A549 (cell line): Measurements from ENCODE around the gene RBM17.

Experiments used
- EHMT2 ChIP-seq: fragments of 200-600 bp; sonication (generic); IDR thresholded peaks from 2 replicates; pipeline ENCODE4 v1.6.1; 2016; ENCODE audit warnings: antibody characterized with exemption, low read depth, mild to moderate bottlenecking, moderate library complexity
- ELK1 ChIP-seq: fragments of 150-350 bp; IDR thresholded peaks from 2 replicates; pipeline ENCODE4 v1.6.1; 2014; ENCODE audit warnings: low read depth, mild to moderate bottlenecking, low read length
- MAX ChIP-seq: IDR thresholded peaks from 2 replicates; pipeline ENCODE4 v1.6.1; 2012
- TF ChIP-seq, protein P1 (sequence below): fragments of >200 bp; sonication (Bioruptor Twin); formaldehyde crosslinking; IDR thresholded peaks from 3 replicates; pipeline ENCODE4 v1.5.1; 2016

GRCh38 chr10:6119423-6119822, 30.6 kb downstream of the RBM17 start:
- TF ChIP-seq MAX (no peak), ELK1 (no peak), EHMT2 (no peak)
- TF ChIP-seq, protein P1, sequence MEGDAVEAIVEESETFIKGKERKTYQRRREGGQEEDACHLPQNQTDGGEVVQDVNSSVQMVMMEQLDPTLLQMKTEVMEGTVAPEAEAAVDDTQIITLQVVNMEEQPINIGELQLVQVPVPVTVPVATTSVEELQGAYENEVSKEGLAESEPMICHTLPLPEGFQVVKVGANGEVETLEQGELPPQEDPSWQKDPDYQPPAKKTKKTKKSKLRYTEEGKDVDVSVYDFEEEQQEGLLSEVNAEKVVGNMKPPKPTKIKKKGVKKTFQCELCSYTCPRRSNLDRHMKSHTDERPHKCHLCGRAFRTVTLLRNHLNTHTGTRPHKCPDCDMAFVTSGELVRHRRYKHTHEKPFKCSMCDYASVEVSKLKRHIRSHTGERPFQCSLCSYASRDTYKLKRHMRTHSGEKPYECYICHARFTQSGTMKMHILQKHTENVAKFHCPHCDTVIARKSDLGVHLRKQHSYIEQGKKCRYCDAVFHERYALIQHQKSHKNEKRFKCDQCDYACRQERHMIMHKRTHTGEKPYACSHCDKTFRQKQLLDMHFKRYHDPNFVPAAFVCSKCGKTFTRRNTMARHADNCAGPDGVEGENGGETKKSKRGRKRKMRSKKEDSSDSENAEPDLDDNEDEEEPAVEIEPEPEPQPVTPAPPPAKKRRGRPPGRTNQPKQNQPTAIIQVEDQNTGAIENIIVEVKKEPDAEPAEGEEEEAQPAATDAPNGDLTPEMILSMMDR, result no peak
